HG02943 (cell line): ENCODE measurements around the gene METTL6.
"Not testable (repeated sequence)": the region's sequence is repeated elsewhere in the genome, so short reads cannot be mapped to it uniquely, and the experiment has no call there.

Experiments
- ATAC-seq: cut with Tn5 transposase; IDR thresholded peaks from one replicate; pipeline ENCODE4 v1.9.1; 2021; ENCODE audit warnings: mild to moderate bottlenecking, low read depth, moderate library complexity; ENCODE audit not compliant: unreplicated experiment

The METTL6 gene

GRCh38 chr3:15451216-15452113 lies 24.1 kb upstream of the METTL6 start:
- ATAC-seq, result no peak

- no peak for ATAC-seq
These were observed 23.3 kb upstream of the METTL6 start for GRCh38 chr3:15450438-15451215.

GRCh38 chr3:15449489-15450224 lies 22.3 kb upstream of the METTL6 start:
- ATAC-seq, result no peak

GRCh38 chr3:15443826-15444524 lies 16.6 kb upstream of the METTL6 start:
- no peak for ATAC-seq

GRCh38 chr3:15440891-15441290 lies 13.5 kb upstream of the METTL6 start:
- ATAC-seq, result no peak

GRCh38 chr3:15439476-15439875 lies 12.1 kb upstream of the METTL6 start:
- ATAC-seq, result no peak

GRCh38 chr3:15438983-15439382 lies 11.6 kb upstream of the METTL6 start:
- ATAC-seq, result no peak

GRCh38 chr3:15436246-15436645 lies 8.9 kb upstream of the METTL6 start:
- ATAC-seq, result no peak

- ATAC-seq, result no peak
These were observed 7.4 kb upstream of the METTL6 start for GRCh38 chr3:15434756-15435155.

GRCh38 chr3:15433531-15433930 lies 6.2 kb upstream of the METTL6 start:
- no peak for ATAC-seq

- no peak for ATAC-seq
These were observed 4.0 kb upstream of the METTL6 start for GRCh38 chr3:15431256-15431837.

- no peak for ATAC-seq
These were observed 3.3 kb upstream of the METTL6 start for GRCh38 chr3:15430624-15431023.

- ATAC-seq, result no peak
These were observed 1.7 kb upstream of the METTL6 start for GRCh38 chr3:15429080-15429479.

GRCh38 chr3:15428539-15428938 lies 1.2 kb upstream of the METTL6 start:
- ATAC-seq, result no peak

- no peak for ATAC-seq
These were observed 637 bp upstream of the METTL6 start for GRCh38 chr3:15427981-15428380.

- ATAC-seq, result no peak
These were observed 695 bp downstream of the METTL6 start for GRCh38 chr3:15426579-15427118.

GRCh38 chr3:15420871-15421270 lies 6.5 kb downstream of the METTL6 start:
- ATAC-seq, result no peak

GRCh38 chr3:15410966-15411365 lies 16.4 kb downstream of the METTL6 start:
- not testable (repeated sequence) for ATAC-seq

- no peak for ATAC-seq
These were observed 17.6 kb downstream of the METTL6 start for GRCh38 chr3:15409774-15410173.

- no peak for ATAC-seq
These were observed 18.1 kb downstream of the METTL6 start for GRCh38 chr3:15409239-15409638.
